Measurements from ENCODE around the gene RASGEF1C.

The RASGEF1C gene

GRCh38 chr5:180169248-180170105 is 39.5 kb downstream of the RASGEF1C start:
- no peak for TF ChIP-seq CTCF (IDR thresholded peaks at IDR 0.05; ENCODE audit: borderline replicate concordance, insufficient read depth, low read depth, low read length)
- H3K4me3 ChIP-seq (ENCODE audit: low read depth, low read length) = no peak overlapping the region

GRCh38 chr5:180168758-180169157 is 40.3 kb downstream of the RASGEF1C start:
- TF ChIP-seq CTCF (IDR thresholded peaks at IDR 0.05; ENCODE audit: borderline replicate concordance, insufficient read depth, low read depth, low read length) = no peak
- no peak overlapping the region for H3K4me3 ChIP-seq (ENCODE audit: low read depth, low read length)

GRCh38 chr5:180166176-180166575 is 42.8 kb downstream of the RASGEF1C start:
- no peak for TF ChIP-seq CTCF (IDR thresholded peaks at IDR 0.05; ENCODE audit: borderline replicate concordance, insufficient read depth, low read depth, low read length)

GRCh38 chr5:180162304-180162661 is 46.7 kb downstream of the RASGEF1C start:
- no peak for TF ChIP-seq CTCF (IDR thresholded peaks at IDR 0.05; ENCODE audit: borderline replicate concordance, insufficient read depth, low read depth, low read length)
- no peak overlapping the region for H3K4me3 ChIP-seq (ENCODE audit: low read depth, low read length)

More at GRCh38 chr5:180166176-180166575, 42.8 kb downstream of the RASGEF1C start:
- no peak overlapping the region for H3K4me3 ChIP-seq (ENCODE audit: low read depth, low read length)

- no peak overlapping the region for H3K4me3 ChIP-seq (ENCODE audit: low read depth, low read length)
- no peak for TF ChIP-seq CTCF (IDR thresholded peaks at IDR 0.05; ENCODE audit: borderline replicate concordance, insufficient read depth, low read depth, low read length)
Measured at GRCh38 chr5:180161420-180162303, 47.3 kb downstream of the RASGEF1C start.

GRCh38 chr5:180160789-180161188 is 48.2 kb downstream of the RASGEF1C start:
- H3K4me3 ChIP-seq (ENCODE audit: low read depth, low read length) = no peak overlapping the region
- TF ChIP-seq CTCF (IDR thresholded peaks at IDR 0.05; ENCODE audit: borderline replicate concordance, insufficient read depth, low read depth, low read length) = no peak
